CD14-positive monocyte (primary cell): ENCODE data around the gene SSBP2. TPM values are rescaled to one million over a fixed set of nuclear protein-coding genes. Genes with fewer than 3 reads are reported as not detected.

Experiments
- DNase-seq, 3 donors: peaks; one replicate each; pipeline ENCODE4 v3.0.0-alpha.2; 2011 to 2022
- H2AFZ ChIP-seq: 2 replicates; pipeline ENCODE4 v1.6.0; 2012; ENCODE audit warnings: mild to moderate bottlenecking, low read depth, low read length, inconsistent platforms; ENCODE audit not compliant: insufficient read depth, poor library complexity, severe bottlenecking
- H3K27ac ChIP-seq, 2 donors: 1 replicate in 1 of 2; 2 replicates in 1 of 2; pipeline ENCODE4 v1.5.1; 2012 to 2013; ENCODE audit warnings: low read length in 2 of 2, control low read depth in 1 of 2, inconsistent platforms in 1 of 2, low read depth in 1 of 2, mild to moderate bottlenecking in 1 of 2
- H3K27me3 ChIP-seq, 2 donors: one replicate each; pipeline versions ENCODE4 v1.6.0 to v1.6.1; 2011 to 2013; ENCODE audit warnings: low read length in 2 of 2; ENCODE audit not compliant: control insufficient read depth in 2 of 2, insufficient read depth in 2 of 2
- H3K36me3 ChIP-seq, 2 donors: replicated peaks in 1 of 2; 1 replicate in 1 of 2; 2 replicates in 1 of 2; pipeline versions ENCODE4 v1.5.1 to v1.6.1; 2012 to 2013; ENCODE audit warnings: low read length in 2 of 2, control low read depth in 1 of 2, inconsistent platforms in 1 of 2, mild to moderate bottlenecking in 1 of 2; ENCODE audit not compliant: insufficient read depth in 2 of 2, control insufficient read depth in 1 of 2
- H3K4me1 ChIP-seq, 2 donors: 1 replicate in 1 of 2; 2 replicates in 1 of 2; pipeline versions ENCODE4 v1.5.1 to v1.6.1; 2012 to 2013; ENCODE audit warnings: low read length in 2 of 2, control low read depth in 1 of 2, inconsistent platforms in 1 of 2, mild to moderate bottlenecking in 1 of 2, moderate library complexity in 1 of 2; ENCODE audit not compliant: insufficient read depth in 2 of 2, control insufficient read depth in 1 of 2
- H3K4me2 ChIP-seq: replicated peaks from 2 replicates; pipeline ENCODE3; 2012; ENCODE audit warnings: low read length, moderate library complexity, mild to moderate bottlenecking; ENCODE audit not compliant: poor library complexity, severe bottlenecking; ENCODE audit errors: extremely low read depth
- H3K4me3 ChIP-seq, 3 experiments: fragments of 200-600 bp in 1 of 3; sonication (generic) in 1 of 3; replicated peaks in 1 of 3; 1 replicate in 2 of 3; 2 replicates in 1 of 3; pipeline ENCODE4 v1.5.1; 2011 to 2013; ENCODE audit warnings: low read length in 3 of 3, mild to moderate bottlenecking in 3 of 3, control low read depth in 2 of 3, low read depth in 2 of 3, inconsistent platforms in 1 of 3, moderate library complexity in 1 of 3
- H3K79me2 ChIP-seq: 2 replicates; pipeline ENCODE4 v1.6.0; 2012; ENCODE audit warnings: mild to moderate bottlenecking, control low read depth, inconsistent platforms, low read length, moderate library complexity; ENCODE audit not compliant: insufficient read depth
- H3K9ac ChIP-seq: 2 replicates; pipeline ENCODE4 v1.6.0; 2017; ENCODE audit warnings: low read length, mild to moderate bottlenecking; ENCODE audit not compliant: insufficient read depth, poor library complexity, severe bottlenecking
- H3K9me3 ChIP-seq, 2 donors: replicated peaks in 1 of 2; 1 replicate in 1 of 2; 2 replicates in 1 of 2; pipeline versions ENCODE4 v1.5.1 to v1.6.1; 2012 to 2013; ENCODE audit warnings: low read length in 2 of 2, control low read depth in 1 of 2; ENCODE audit not compliant: control insufficient read depth in 1 of 2, insufficient read depth in 1 of 2
- H4K20me1 ChIP-seq: 2 replicates; pipeline ENCODE4 v1.6.0; 2012; ENCODE audit warnings: mild to moderate bottlenecking, low read length, control low read depth, moderate library complexity; ENCODE audit not compliant: insufficient read depth
- H3K27ac Mint-ChIP-seq, 7 donors: one replicate each; pipeline ENCODE4 v1.8.0; 2020; ENCODE audit warnings: mild to moderate bottlenecking in 7 of 7, mixed read lengths in 7 of 7, moderate library complexity in 6 of 7, inconsistent platforms in 2 of 7
- H3K27me3 Mint-ChIP-seq, 3 donors: one replicate each; pipeline ENCODE4 v1.8.0; 2021 to 2022; ENCODE audit warnings: low read depth in 3 of 3, mild to moderate bottlenecking in 3 of 3, mixed read lengths in 3 of 3, moderate library complexity in 3 of 3, inconsistent platforms in 1 of 3
- H3K36me3 Mint-ChIP-seq, 2 donors: one replicate each; pipeline ENCODE4 v1.8.0; 2020; ENCODE audit warnings: mixed read lengths in 2 of 2, inconsistent platforms in 1 of 2, mild to moderate bottlenecking in 1 of 2
- H3K4me1 Mint-ChIP-seq: one replicate; pipeline ENCODE4 v1.8.0; 2020; ENCODE audit warnings: mild to moderate bottlenecking, mixed read lengths
- H3K4me3 Mint-ChIP-seq, 2 donors: one replicate each; pipeline ENCODE4 v1.8.0; 2020; ENCODE audit warnings: mild to moderate bottlenecking in 2 of 2, mixed read lengths in 2 of 2, moderate library complexity in 1 of 2
- H3K9me3 Mint-ChIP-seq, 7 donors: one replicate each; pipeline ENCODE4 v1.8.0; 2020 to 2022; ENCODE audit warnings: mixed read lengths in 7 of 7, mild to moderate bottlenecking in 6 of 7, moderate library complexity in 6 of 7, inconsistent platforms in 2 of 7
- CTCF ChIP-seq: fragments of 200-600 bp; IDR thresholded peaks from one replicate; pipeline ENCODE4 v1.8.0; 2022; ENCODE audit warnings: antibody characterized with exemption, mild to moderate bottlenecking
- WGBS: methylation state at CpG from one replicate; pipeline ENCODE4 v1.1.5; 2013; ENCODE audit warnings: missing lambda C conversion rate; ENCODE audit not compliant: insufficient coverage; 5-methylcytosine and 5-hydroxymethylcytosine counted together
- intact Hi-C, 2 donors: fragments of 100-400 bp; cut with micrococcal nuclease; formaldehyde crosslinking; loops; one replicate each; pipeline versions ENCODE4 v1.15.0 to v1.15.1; 2023
- polyA plus RNA-seq, 3 donors: library from polyadenylated mRNA; depleted of rRNA in 1 of 3; unstranded in 2 of 3; stranded (reverse) in 1 of 3; fragments of 300-500 nt in 2 of 3; fragments of >200 nt in 1 of 3; fragmentation: Illumina TruSeq in 2 of 3; gene quantifications; 1 replicate in 2 of 3; 2 replicates in 1 of 3; pipeline ENCODE4 v1.2.3, GENCODE V29; 2012 to 2021

SSBP2 gene
- polyA plus RNA-seq, 3 donors, result 29.1 to 55.2 (median 53.4) TPM

GRCh38 chr5:81696418-81697397 lies 54.2 kb downstream of the SSBP2 start:
- Histone ChIP-seq H3K36me3 (no peaks in the 10 kb centered on the region), H3K9ac (no peak overlapping the region), H3K4me1 (no peaks in the 10 kb centered on the region), H3K4me2 (no peak overlapping the region), H2AFZ (no peak overlapping the region), H3K27me3 (no peaks in the 10 kb centered on the region), H3K4me3 (no peak overlapping the region), H4K20me1 (peaks cover 5% of the 10 kb centered on the region), H3K79me2 (no peaks in the 10 kb centered on the region), H3K27ac (no peak overlapping the region), H3K9me3 (peaks cover 0 to 5% of the 10 kb centered on the region in 2 donors)
- Mint-ChIP-seq H3K27me3 (peaks cover 0 to 4% (median 0%) of the 10 kb centered on the region in 3 donors), H3K4me3 (no peak overlapping the region), H3K27ac (peak overlapping the region in 1 of 7 donors; percentile 49), H3K36me3 (peaks cover 9 to 15% of the 10 kb centered on the region in 2 donors), H3K9me3 (peaks cover 0 to 25% (median 14%) of the 10 kb centered on the region in 7 donors), H3K4me1 (peaks cover 2% of the 10 kb centered on the region)
- intact Hi-C loops, result no loop called here
- WGBS, result no CpG with 5 or more reads among the region's 9 CpGs
- no peak for DNase-seq
- TF ChIP-seq CTCF, result no peak

- Mint-ChIP-seq H3K4me1 (peaks cover 2% of the 10 kb centered on the region), H3K27me3 (peaks cover 0 to 2% (median 0%) of the 10 kb centered on the region in 3 donors), H3K27ac (peak overlapping the region in 2 of 7 donors; percentile 12 to 26), H3K9me3 (peaks cover 11 to 38% (median 19%) of the 10 kb centered on the region in 7 donors), H3K4me3 (no peak overlapping the region), H3K36me3 (peaks cover 15 to 18% of the 10 kb centered on the region in 2 donors)
- intact Hi-C loops, result no loop called here
- no peak overlapping the region for H3K9ac ChIP-seq
- H4K20me1 ChIP-seq, result peaks cover 5% of the 10 kb centered on the region
- no peak overlapping the region for H3K4me2 ChIP-seq
- H3K79me2 ChIP-seq, result no peaks in the 10 kb centered on the region
- no peak overlapping the region for H3K27ac ChIP-seq
- TF ChIP-seq CTCF, result no peak
- H3K36me3 ChIP-seq, result no peaks in the 10 kb centered on the region
- 100% methylated on average over 1 of the region's 2 CpGs for WGBS
- no peaks in the 10 kb centered on the region for H3K4me1 ChIP-seq
- no peak overlapping the region for H2AFZ ChIP-seq
- H3K9me3 ChIP-seq, result peaks cover 5 to 6% of the 10 kb centered on the region in 2 donors
- DNase-seq, result no peak
- H3K4me3 ChIP-seq, result no peak overlapping the region
- no peaks in the 10 kb centered on the region for H3K27me3 ChIP-seq
Observed at GRCh38 chr5:81694726-81695125, 56.2 kb downstream of the SSBP2 start.
